ENCODE measurements around the gene PCED1A.
A peak's percentile ranks its signal among the peaks of the same experiment; 100 is the strongest.

Gene PCED1A

DNA sequence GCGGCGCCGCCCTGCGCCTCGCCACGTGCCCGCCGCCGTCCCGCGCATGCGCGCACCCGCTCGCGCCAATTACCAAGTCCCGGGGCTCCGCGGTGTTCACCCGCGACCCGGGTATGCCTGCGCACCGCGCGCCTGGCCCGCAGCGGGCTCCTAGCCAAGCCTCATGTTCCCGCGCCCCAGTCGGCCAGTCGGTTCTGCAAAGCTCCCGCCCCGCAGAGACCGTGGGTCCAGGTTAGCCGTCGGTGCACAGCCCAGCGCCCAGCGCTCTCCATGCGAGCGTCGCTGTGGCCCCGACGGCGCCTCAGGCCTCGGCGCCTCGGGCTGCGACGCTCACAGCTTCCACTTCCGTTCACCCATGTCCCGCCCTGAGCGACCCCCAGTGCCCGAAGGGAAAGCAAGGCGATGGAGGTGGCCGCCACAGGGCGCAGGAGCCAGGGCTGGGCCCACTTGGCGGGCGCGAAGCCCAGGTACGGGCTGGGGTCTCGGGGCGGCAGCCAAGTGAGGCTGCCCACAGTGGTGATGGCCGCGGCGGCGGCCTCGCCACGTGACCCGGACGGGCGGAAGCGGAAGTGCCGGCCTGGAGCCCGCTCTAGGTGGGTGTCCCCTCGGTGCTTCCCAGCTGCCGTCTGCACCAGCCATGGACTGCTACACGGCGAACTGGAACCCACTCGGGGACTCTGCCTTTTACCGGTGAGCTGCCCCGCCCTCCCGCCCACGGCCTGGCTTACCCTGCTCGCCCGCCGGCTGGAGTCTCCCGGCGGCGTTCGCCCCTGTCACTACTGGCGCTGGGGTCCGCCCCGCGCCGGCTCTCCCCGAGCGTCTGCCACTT, at the start of gene PCED1A, which contains the start of gene VPS16:
TSS of gene PCED1A (minus strand) at position 518 of the 829 bp plus-strand sequence. CDS start 743 bp downstream, outside the sequence.
TSS of gene VPS16 (plus strand) at position 608 of the 829 bp plus-strand sequence. CDS start at position 638, 30 bp downstream.
- Histone ChIP-seq H4K20me1 (ENCODE audit: control insufficient read depth, insufficient read depth, low read depth, low read length) (no peaks in the 10 kb centered on the region), H3K27me3 (ENCODE audit: control insufficient read depth, low read length) (no peaks in the 10 kb centered on the region), H3K4me1 (ENCODE audit: control insufficient read depth, low read length) (peaks cover 26% of the 10 kb centered on the region), H3F3A (ENCODE audit: control insufficient read depth, insufficient read depth) (no peaks in the 10 kb centered on the region), H3K4me3 (ENCODE audit: low read length) (peak within 1 kb of the TSS; percentile 98), H3K79me2 (ENCODE audit: control insufficient read depth, low read length) (peaks cover 11% of the 10 kb centered on the region), H3K9me2 (replicated peaks; ENCODE audit: control insufficient read depth, low read length) (no peaks in the 10 kb centered on the region), H3K27ac (ENCODE audit: low read depth, low read length) (no peak within 1 kb of the TSS), H3K4me2 (ENCODE audit: low read length) (peak within 1 kb of the TSS; percentile 96), H3K36me3 (ENCODE audit: control insufficient read depth, low read length) (no peaks in the 10 kb centered on the region), H3K9me3 (ENCODE audit: control insufficient read depth, insufficient read depth, low read length) (no peaks in the 10 kb centered on the region)
- TF ChIP-seq, protein P1, sequence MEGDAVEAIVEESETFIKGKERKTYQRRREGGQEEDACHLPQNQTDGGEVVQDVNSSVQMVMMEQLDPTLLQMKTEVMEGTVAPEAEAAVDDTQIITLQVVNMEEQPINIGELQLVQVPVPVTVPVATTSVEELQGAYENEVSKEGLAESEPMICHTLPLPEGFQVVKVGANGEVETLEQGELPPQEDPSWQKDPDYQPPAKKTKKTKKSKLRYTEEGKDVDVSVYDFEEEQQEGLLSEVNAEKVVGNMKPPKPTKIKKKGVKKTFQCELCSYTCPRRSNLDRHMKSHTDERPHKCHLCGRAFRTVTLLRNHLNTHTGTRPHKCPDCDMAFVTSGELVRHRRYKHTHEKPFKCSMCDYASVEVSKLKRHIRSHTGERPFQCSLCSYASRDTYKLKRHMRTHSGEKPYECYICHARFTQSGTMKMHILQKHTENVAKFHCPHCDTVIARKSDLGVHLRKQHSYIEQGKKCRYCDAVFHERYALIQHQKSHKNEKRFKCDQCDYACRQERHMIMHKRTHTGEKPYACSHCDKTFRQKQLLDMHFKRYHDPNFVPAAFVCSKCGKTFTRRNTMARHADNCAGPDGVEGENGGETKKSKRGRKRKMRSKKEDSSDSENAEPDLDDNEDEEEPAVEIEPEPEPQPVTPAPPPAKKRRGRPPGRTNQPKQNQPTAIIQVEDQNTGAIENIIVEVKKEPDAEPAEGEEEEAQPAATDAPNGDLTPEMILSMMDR (IDR thresholded peaks at IDR 0.05; ENCODE audit: low read depth, low read length, poor library complexity, severe bottlenecking), result no peak
- no peak for TF ChIP-seq EZH2phosphoT487 (IDR thresholded peaks at IDR 0.05; ENCODE audit: borderline replicate concordance, low read length)

- no peak overlapping the region for H3K27ac ChIP-seq (ENCODE audit: low read depth, low read length)
- no peaks in the 10 kb centered on the region for H3F3A ChIP-seq (ENCODE audit: control insufficient read depth, insufficient read depth)
- H3K36me3 ChIP-seq (ENCODE audit: control insufficient read depth, low read length), result peaks cover 25% of the 10 kb centered on the region
- H3K9me3 ChIP-seq (ENCODE audit: control insufficient read depth, insufficient read depth, low read length), result peaks cover 5% of the 10 kb centered on the region; the same call in 1 of the 2 replicates
- no peaks in the 10 kb centered on the region for H3K27me3 ChIP-seq (ENCODE audit: control insufficient read depth, low read length)
- H4K20me1 ChIP-seq (ENCODE audit: control insufficient read depth, insufficient read depth, low read depth, low read length), result 0 out of 2 replicates have a peak, but pooled peaks cover 11% of the 10 kb centered on the region
- no peak overlapping the region for H3K4me2 ChIP-seq (ENCODE audit: low read length)
- no peak overlapping the region for H3K4me3 ChIP-seq (ENCODE audit: low read length)
- H3K4me1 ChIP-seq (ENCODE audit: control insufficient read depth, low read length), result peaks cover 5% of the 10 kb centered on the region
- peaks cover 94% of the 10 kb centered on the region for H3K79me2 ChIP-seq (ENCODE audit: control insufficient read depth, low read length)
- TF ChIP-seq, protein P1 (IDR thresholded peaks at IDR 0.05; ENCODE audit: low read depth, low read length, poor library complexity, severe bottlenecking), result no peak
- no peak for TF ChIP-seq EZH2phosphoT487 (IDR thresholded peaks at IDR 0.05; ENCODE audit: borderline replicate concordance, low read length)
- no peaks in the 10 kb centered on the region for H3K9me2 ChIP-seq (replicated peaks; ENCODE audit: control insufficient read depth, low read length)
Observed at GRCh38 chr20:2889797-2890196, 49.3 kb upstream of the PCED1A start.

- Histone ChIP-seq H3K27me3 (ENCODE audit: control insufficient read depth, low read length) (no peaks in the 10 kb centered on the region), H3K27ac (ENCODE audit: low read depth, low read length) (no peak overlapping the region), H4K20me1 (ENCODE audit: control insufficient read depth, insufficient read depth, low read depth, low read length) (0 out of 2 replicates have a peak, but pooled peaks cover 11% of the 10 kb centered on the region), H3K4me1 (ENCODE audit: control insufficient read depth, low read length) (peaks cover 10% of the 10 kb centered on the region), H3K4me2 (ENCODE audit: low read length) (no peak overlapping the region), H3F3A (ENCODE audit: control insufficient read depth, insufficient read depth) (0 out of 2 replicates have a peak, but pooled peaks cover 3% of the 10 kb centered on the region), H3K9me3 (ENCODE audit: control insufficient read depth, insufficient read depth, low read length) (peaks cover 2% of the 10 kb centered on the region; the same call in 1 of the 2 replicates), H3K4me3 (ENCODE audit: low read length) (no peak overlapping the region), H3K9me2 (replicated peaks; ENCODE audit: control insufficient read depth, low read length) (no peaks in the 10 kb centered on the region), H3K79me2 (ENCODE audit: control insufficient read depth, low read length) (peaks cover 94% of the 10 kb centered on the region), H3K36me3 (ENCODE audit: control insufficient read depth, low read length) (peaks cover 22% of the 10 kb centered on the region)
- no peak for TF ChIP-seq EZH2phosphoT487 (IDR thresholded peaks at IDR 0.05; ENCODE audit: borderline replicate concordance, low read length)
- TF ChIP-seq, protein P1 (IDR thresholded peaks at IDR 0.05; ENCODE audit: low read depth, low read length, poor library complexity, severe bottlenecking), result no peak
Observed at GRCh38 chr20:2889209-2889608, 48.8 kb upstream of the PCED1A start.

Measured in DOHH2 (cell line).